Measurements from ENCODE around the gene TCP11L2.

DNA sequence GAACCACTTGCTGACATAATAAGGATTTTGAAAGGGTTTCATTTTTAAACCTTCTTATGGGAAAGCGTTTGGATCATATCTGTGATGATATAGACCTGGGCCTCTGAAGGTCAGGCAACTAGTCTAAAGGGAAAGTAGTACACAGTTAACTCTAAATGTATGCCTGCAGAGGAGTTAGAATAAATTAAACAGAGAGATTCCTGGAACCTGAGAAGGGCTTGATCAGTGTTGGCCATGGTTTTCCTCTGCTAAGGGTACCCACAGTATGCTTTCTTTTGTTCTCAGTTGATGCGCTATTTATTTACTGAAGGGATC is 40.6 kb downstream of the TCP11L2 start:
- TF ChIP-seq SPI1 (IDR thresholded peaks at IDR 0.05; ENCODE audit: borderline replicate concordance, low read depth) (no peak), POLR2AphosphoS5 (IDR thresholded peaks at IDR 0.05; ENCODE audit: low read depth) (no peak), GABPA (IDR thresholded peaks at IDR 0.05; ENCODE audit: low read depth) (no peak)
- TF ChIP-seq, protein P1, sequence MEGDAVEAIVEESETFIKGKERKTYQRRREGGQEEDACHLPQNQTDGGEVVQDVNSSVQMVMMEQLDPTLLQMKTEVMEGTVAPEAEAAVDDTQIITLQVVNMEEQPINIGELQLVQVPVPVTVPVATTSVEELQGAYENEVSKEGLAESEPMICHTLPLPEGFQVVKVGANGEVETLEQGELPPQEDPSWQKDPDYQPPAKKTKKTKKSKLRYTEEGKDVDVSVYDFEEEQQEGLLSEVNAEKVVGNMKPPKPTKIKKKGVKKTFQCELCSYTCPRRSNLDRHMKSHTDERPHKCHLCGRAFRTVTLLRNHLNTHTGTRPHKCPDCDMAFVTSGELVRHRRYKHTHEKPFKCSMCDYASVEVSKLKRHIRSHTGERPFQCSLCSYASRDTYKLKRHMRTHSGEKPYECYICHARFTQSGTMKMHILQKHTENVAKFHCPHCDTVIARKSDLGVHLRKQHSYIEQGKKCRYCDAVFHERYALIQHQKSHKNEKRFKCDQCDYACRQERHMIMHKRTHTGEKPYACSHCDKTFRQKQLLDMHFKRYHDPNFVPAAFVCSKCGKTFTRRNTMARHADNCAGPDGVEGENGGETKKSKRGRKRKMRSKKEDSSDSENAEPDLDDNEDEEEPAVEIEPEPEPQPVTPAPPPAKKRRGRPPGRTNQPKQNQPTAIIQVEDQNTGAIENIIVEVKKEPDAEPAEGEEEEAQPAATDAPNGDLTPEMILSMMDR (IDR thresholded peaks at IDR 0.05; ENCODE audit: insufficient read depth, low read length), result no peak
- TF ChIP-seq, protein P2, sequence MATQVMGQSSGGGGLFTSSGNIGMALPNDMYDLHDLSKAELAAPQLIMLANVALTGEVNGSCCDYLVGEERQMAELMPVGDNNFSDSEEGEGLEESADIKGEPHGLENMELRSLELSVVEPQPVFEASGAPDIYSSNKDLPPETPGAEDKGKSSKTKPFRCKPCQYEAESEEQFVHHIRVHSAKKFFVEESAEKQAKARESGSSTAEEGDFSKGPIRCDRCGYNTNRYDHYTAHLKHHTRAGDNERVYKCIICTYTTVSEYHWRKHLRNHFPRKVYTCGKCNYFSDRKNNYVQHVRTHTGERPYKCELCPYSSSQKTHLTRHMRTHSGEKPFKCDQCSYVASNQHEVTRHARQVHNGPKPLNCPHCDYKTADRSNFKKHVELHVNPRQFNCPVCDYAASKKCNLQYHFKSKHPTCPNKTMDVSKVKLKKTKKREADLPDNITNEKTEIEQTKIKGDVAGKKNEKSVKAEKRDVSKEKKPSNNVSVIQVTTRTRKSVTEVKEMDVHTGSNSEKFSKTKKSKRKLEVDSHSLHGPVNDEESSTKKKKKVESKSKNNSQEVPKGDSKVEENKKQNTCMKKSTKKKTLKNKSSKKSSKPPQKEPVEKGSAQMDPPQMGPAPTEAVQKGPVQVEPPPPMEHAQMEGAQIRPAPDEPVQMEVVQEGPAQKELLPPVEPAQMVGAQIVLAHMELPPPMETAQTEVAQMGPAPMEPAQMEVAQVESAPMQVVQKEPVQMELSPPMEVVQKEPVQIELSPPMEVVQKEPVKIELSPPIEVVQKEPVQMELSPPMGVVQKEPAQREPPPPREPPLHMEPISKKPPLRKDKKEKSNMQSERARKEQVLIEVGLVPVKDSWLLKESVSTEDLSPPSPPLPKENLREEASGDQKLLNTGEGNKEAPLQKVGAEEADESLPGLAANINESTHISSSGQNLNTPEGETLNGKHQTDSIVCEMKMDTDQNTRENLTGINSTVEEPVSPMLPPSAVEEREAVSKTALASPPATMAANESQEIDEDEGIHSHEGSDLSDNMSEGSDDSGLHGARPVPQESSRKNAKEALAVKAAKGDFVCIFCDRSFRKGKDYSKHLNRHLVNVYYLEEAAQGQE (IDR thresholded peaks at IDR 0.05; ENCODE audit: insufficient replicate concordance, low read depth), result no peak

Measured in HL-60 (cell line).